Activated CD4-positive, CD25-positive, alpha-beta regulatory T cell (primary cell): ENCODE measurements around the gene SIK2.

Experiments used
- DNase-seq, 4 experiments: peaks; one replicate each; lab custom pipeline; 2025; lab: John Stamatoyannopoulos, UW

SIK2 gene

DNA sequence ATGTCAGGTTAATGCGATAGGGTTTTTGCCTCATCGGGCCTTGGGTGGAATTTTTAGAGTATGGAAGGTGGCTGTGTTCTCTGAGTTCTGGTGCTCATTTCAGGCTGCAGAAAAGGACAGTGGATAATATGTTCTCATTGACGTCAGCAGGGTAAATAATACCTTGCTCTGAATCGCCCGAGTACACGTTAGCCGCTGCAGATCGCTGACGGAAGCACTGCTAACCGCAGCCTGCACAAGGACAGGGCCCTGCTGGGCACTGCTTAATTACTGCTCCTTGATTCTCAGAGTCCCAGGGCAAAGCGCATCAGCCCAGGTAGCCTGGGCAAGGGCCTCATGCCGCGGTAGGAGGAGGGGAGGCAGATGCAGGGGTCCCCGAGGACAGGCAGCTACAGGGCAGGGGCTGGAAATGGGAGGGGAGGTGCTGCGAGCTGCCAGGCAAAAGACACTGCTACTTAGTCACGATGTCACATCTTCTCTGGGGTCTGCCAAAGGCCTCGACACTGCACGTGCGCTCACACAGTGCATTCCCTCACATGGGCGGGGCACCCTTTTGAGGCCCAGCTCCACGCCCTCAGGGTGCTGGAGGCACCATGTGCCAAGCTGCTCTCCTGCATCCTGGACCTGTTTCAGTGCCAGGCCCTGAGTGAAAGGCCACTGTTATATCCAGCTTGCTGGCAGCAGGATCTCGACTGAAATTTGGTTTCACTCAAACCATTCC, 128.8 kb downstream of the SIK2 start:
- no peak for DNase-seq

DNA sequence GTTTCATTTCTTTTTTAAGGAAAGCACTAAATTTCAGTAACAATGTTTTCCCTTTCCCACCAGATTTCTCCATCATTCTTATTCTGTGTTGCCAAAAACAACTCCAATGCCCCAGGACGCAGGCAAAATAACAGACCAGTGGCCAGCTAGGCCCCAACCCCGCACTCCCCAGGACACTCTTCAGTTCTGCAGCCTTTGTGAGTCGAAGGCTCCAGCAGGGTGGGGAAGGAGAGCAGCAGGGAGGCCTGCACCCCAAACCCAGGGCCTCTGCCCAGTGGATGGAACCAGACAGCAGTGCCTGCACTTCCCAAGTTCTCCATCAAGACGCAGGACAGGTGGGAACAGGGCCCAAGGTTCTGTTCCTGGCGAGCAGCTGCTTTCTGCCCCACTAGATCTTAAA, 129.6 kb downstream of the SIK2 start:
- DNase-seq: no peak

DNA sequence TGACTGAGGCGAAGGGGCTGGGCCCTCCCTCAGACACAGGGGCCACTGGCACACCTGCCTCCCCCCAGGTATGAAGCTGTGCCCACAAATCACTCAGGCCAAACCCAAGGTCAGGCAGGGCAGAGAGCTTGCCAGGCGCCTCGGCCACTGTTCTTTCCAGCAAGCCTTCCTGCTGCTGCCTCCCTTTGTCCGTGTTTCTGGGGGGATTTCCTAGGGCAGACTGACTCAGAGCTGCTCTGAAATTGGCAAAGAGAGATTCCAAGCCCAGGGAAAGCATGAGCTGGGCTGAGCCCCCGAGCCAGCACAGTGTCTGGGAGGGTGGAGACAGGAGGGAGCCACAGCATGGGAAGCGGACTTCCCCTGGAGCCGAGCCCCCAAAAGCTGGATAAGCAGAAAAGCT, 130.8 kb downstream of the SIK2 start:
- DNase-seq: no peak

DNA sequence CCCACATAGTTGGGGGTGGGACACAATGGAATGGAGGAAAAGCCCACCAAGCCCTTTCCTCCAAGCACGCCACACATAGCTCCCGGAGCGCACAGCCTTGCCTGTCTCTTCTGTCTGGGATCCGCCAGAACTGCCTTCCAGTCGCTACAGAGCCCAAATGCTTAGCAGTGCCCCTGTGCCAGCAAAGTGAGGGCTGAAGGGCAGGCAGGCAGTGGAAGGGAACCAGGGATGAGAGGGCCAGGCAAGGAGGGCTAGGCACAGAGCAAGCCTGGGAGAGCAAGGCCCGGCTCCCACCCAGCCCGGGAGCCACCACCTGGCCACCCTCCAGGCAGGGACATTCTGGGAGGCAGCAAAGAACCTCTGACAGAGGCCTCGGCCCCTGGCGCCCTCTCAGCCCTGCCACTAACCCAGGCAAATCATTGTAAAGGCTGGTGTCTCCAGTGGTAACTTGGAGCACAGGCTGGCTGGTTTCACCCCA, 131.4 kb downstream of the SIK2 start:
- DNase-seq: no peak

DNA sequence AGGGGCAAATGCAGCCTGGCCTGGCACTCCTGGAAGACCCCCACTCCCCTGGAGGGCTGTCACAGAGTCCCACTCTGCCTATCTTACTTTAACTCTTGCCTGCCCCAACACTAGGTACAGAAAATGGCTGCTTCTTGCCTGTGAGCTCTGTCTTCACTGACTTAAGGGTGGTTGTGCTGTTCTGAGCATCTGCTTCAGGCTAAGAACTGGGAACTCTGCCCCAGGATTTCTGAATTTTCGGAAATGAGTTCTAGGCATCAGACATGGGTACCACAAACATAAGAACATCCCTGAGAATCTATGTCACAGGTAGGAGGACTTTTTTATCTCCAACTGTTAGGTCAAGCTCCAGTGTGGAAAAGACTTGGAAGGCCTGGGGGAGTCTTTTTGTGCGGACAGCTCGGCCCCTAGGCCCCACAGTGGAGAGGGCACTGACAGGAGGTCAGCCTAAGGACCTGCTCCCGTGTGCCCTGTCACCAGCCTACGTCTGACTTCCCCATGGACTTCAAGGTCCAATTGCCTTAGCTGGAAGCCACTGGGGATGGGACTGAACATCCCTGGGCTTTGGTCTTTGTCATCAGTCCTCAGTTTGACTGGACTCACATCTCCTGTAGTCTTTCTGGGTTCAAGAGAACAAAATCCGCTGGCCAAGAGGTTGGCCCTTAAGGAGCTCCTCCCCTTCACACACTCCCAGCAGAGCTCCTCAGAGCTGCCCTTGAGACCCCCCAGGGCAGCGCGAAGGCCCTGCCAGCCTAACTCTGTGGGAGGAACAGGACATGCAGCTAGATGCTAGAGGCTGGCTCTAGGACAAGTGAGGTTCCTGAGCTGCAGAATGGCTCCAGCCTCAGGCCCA, 132.1 kb downstream of the SIK2 start:
- no peak for DNase-seq

DNA sequence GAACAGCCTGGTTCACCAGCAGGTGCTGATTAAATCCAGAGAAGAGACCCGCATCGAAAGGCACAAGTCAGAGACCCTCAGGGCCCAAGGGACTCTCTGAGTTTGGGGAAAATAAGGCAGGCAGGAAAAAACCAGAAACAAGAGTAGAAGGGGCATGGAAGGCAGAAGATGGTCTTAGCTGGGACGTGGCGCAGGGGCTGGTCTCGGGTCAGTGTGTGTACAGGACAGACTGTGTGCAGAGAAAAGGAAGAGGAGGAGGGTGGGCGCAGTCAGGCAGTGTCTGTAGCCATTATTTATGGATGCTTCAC, 132.7 kb downstream of the SIK2 start:
- DNase-seq: no peak

DNA sequence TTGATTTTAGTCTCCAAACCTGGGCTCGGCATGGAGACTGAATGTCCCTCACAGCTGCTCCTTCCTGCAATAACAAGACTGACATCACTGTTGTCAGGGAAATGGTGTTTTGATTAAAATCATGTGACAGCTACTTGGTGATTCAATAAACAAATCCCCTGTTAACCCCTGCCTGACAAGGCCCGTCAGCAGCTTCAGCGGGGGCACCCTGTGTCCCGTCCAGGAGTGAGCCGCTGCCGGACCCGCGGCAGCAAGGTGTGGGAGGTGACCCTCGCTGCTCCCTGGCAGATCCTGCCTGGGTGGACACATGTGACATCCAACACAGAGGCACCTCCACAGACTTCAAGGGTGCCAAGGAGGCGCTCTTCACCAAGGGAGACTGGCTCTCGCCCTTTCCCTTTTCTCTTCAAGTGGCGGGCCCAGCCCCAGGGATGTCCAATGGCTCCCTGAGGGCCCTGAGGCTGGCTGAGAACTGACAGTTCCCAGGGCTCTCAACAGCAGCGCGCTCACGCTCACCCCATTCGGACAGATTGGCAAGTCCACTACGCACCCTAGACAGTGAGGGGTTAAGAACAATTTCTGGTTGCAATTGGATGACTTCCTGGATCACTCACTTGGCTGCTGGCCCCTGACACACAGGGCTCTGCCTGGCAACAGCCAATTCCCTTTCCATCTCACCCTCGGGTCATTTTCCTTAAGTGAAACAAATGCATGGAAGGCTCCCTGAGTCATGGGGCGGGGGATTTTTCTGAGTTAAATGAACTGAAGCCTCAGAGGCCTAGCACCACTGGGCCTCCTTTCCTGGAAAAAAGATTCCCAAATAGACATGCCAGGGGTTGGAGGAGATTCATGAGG, 133.2 kb downstream of the SIK2 start:
- DNase-seq: no peak

DNA sequence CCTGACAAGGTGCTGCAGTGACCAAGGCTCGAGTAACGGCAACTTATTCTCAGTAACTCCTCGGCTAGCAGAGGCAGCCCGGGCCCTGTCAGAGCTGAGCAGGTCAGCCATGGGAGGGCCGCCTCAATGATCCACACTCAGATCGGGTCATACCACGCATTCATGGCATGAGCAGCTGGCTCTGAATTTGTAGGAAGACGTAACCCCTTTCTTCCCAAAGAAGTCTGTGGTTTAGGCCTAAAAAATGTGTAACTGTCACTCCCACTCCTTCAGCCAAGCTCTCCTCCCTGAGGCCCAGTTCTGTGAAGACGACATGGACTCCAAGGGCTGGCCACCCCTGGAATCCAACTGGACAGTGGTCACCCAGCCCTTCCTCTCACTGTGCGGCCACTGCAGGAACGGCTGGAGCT, 133.9 kb downstream of the SIK2 start:
- DNase-seq: no peak

DNA sequence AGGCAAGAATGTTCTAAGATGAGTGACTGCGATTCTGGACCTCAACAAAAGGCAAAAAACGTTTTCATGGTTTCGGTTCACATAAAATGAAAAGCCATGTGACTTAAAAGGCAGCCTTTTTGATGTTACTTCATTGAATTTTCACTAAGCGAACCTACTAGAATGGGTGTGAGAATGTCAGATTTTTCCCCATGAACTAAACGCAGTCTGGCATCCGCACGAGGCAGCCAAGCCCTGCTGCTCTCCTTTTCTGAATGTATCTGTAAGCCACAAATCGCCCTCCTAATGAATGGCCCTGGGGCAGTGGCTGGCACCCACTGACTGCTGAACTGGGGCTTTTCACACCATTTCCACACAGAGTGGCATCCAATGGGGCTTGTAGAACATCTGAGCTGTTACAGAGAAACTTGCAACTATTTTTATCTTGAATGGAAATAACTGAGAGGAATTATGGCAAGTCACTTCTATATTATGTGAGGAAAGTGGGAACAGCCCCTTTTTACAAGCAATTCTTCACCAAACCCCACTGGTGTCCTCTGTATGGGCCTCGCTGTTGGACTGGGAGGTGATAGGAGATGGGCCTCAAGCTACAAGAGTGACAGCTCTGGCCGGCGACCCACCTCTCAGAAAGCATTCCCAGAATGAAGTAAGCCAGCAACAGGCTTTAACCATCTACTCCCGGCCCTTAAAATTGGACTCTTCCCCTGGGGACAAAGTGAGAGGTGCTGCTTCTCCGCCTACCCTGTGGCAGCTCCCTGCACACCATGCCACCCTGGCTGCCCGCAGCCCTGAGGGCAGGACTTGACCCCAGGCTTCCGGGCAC, 134.6 kb downstream of the SIK2 start:
- no peak for DNase-seq

DNA sequence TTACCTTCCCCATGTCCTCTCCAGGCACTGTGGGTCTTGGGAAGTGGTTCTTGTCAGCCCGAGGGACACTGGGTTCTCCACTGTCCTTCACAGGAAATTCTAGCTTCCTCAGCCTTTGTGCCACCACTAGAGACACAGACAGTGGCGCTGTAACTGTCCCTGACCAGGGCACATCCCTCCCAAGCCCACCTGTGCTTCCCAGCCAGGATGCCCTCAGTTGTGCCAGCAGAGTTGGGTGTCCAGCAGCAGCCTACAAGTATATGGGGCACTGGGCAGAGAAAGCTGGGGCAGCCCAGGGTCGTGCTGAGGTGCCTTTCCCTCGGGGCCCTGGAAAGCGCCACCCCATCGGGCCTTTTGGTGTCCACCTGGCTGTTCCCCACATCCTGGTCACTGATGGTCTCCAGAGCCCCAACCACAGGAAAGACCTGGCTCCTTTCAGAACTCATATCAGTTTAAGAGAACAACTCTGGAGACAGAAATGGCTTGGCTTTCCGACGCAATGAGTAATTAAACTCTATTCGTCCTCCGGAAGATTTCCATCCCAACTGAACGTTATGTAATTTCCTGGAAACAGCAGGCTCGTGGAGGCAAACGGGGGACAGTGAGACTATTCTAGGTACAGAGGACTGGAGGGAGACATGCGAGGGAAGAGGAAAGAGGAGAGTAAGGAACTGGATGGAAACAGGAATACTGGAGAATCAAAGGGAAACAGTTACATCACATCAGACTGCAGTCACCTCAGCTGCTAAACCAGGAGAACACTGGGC, 135.4 kb downstream of the SIK2 start:
- DNase-seq: no peak

DNA sequence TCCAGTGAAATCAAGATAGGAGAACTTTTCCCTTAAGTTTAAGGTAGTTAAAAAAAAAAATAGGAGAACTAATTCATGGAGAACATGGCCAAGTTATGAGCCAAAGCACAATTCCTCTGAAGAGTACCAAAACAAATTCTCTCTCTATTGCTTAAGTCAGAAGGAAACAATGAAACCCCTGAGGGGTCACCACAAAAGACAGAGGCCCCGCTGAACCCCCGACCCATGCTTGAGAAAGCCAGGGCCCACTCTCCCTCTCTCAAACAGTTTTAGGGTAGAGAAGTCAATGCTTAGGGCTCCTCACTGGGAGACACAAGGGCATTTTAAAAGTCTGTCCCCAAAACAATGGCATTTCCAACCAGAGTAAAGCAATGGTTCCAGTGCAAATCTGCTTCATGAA, 137.1 kb downstream of the SIK2 start:
- no peak for DNase-seq

DNA sequence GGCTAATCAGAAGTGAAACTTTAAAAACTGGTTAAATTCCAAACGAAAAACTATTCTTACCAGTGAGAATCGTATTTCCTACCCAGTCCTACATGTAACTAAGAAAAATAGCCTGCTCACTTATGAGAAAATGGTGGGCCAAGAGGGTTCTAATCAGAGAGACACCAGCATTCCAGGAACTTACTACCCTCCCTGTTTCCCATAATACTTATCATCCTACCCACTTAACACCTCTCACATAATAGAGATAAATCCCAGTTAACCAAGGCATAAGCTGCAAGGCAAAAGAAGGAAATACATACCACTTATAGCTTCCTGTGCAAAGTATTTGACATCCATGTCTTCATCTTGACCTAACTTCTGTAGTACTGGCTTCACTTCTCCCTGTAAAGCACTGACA, 139.5 kb downstream of the SIK2 start:
- no peak for DNase-seq

DNA sequence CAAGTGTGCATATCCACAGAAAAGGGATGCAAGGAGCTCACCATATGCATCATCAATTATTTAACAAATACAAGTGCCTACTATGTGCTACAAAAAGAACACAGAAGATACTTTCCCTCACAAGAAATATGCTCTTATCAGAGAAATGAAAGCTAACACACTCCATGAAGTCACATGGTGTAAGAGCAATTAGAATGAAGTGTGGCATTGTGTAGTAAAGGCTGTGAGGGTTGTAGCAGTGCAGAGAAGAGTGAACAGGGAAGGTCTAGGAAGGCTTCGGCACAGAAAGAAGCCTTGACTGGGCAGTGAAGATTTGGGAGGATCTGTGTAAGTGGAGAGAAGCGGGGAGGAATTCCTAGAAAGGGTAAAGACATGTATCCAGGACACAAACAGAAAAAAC, 141.5 kb downstream of the SIK2 start:
- DNase-seq: no peak

DNA sequence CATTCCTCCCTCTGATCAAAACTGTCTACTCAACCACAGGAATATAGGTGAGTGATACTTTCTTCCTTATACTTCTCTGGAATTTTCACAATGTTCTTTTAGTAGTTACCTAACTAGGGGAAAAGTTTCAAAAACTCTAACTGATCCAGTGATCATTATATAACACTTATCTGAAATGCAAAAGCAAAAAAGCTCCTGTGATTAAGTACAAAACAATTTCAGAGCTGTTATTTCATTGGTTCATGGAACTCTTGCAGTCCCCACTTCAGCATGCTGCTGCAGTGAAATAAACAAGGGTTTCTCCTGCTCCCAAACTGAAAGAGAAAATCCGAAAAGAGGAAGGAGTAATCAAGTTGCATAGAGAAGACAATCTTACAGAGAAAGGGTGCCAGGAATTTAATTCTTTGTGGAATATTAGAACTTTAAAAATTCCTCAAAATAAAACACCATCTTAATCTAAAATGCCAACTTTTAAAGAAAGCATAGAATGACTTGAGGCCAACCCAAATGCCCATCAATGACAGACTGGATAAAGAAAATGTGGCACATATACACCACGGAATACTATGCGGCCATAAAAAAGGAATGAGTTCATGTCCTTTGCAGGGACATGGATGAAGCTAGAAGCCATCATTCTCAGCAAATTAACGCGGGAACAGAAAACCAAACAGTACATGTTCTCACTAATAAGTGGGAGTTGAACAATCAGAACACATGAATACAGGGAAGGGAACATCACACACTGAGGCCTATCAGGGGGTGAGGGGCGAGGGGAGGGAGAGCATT, 143.7 kb downstream of the SIK2 start:
- DNase-seq: no peak

DNA sequence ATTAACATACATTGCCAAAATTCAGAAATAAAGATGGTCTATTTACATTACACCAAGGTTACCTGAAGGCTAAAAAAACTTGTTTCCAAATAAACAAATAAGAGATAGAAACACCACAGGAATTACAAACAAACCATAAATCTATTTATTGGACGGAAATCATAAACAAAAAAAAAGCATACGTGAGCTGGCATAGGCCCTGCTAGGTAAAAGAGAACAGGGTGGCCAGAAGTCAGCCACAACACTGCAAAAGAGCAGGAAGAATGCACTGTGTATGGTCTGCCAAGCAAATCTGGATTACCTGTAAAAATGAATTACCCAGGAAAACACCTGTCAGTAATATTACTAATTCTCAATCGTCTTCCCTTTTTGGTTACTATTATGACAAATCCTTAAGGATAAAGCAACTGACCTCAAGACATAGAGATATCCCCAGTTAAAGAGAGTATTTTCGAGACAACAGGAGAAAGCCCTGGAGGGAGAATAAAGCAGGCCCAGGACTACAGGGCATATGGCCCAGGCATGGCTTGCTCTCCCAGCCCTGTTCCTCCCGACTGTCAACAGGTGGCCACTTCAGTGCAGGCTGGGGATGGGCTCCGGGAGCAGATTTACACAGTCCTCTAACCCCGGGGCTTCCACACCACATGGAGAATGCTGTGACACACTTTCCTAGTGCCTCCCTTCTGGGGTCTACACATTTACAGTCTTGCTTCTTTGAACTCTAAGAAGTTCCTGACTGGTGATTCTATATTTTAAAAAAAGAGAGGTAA, 146.0 kb downstream of the SIK2 start:
- no peak for DNase-seq

DNA sequence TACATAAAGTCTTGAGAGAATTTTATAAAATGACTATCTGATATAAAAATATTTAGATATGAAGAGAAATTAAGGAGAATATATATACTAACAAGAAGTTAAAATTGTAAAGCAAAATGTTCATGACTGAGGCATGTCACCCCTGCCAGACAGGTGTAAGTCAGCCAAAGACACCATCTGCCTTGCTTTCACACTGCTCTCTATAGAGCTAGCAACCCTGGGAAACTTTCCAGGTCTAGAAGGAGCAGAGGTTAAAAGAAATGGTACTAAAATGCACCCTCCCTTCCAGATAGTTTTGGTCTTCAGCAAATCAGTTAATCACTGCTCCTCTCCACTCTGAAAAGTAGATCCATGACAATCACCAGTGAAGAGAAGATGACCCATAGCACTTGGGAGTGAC, 147.4 kb downstream of the SIK2 start:
- no peak for DNase-seq

DNA sequence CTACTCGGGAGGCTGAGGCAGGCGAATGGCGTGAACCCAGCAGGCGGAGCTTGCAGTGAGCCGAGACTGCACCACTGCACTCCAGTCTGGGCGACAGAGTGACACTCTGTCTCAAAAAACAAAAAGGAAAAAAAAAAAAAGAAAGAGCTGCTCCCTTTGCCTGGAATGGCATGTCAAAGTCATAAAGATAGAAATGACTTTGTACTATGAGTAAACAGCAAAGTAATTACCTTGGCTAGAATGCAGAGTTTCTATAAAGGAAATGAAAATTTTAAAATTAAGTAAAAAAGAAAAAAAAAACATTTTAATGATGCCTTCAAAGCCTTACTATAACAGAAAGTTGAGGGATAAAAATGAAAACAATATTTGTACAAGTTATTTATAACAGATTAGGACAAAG, 153.8 kb downstream of the SIK2 start:
- no peak for DNase-seq

DNA sequence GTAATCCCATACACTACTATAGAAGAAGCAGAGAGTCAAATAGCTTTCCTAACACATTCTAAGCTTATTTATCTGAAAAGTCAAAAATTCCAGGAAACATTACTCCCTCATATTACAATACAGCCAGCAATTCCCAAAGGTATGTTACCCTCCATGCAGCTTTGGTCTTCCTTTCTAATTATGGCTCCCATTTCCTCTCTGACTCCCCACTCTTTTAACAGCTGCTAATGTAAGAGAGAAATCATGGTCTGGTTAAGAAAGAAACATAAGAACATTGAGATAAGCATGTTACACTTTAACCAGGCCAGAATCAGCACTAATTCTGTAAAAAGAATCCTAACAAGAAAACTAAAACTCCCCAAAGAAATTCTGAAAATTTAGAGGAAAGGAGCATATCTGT, 157.1 kb downstream of the SIK2 start:
- DNase-seq: no peak

DNA sequence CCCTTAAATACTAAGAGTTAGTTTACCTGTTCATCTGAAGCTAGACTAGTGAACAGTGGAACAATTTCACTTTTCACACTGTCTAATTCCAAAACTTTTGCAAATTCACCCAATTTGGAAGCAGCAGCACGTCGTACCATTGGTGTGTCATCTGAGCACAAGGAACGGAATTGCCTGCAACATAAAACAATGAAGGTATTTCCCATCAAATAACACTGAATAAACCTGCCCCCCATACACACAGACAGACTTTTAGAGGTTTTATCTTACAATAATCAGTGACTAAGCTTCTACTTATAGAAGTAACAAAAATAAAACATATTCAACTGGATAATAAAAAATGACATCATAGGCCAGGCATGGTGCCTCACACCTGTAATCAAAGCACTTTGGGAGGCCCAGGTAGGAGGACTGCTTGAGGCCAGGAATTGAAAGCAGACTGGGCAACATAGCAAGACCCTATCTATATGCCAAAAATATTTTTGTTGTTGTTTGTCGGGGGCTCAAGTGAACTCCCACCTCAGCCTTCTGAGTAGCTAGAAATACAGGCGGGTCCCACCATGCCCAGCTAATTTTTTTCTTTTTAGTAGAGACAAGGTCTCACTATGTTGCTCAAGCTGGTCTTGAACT, 157.6 kb downstream of the SIK2 start:
- no peak for DNase-seq
